Measurements from ENCODE around the gene SLC51B. TPM values are rescaled to one million over a fixed set of nuclear protein-coding genes. Genes with fewer than 3 reads are reported as not detected.

The SLC51B gene
- total RNA-seq (2013; cell fraction: nucleolus; rRNA removed) = not detected in 2 replicates
- total RNA-seq (2014; rRNA removed) (0.17 TPM in 1 of 2 replicates, not detected in the other), total RNA-seq (2014; rRNA removed; fragmentation: Illumina TruSeq; extraction: Trizol) (not detected in 2 replicates), total RNA-seq (2021) (not detected in 2 replicates), polyA plus RNA-seq (2011; rRNA removed) (0.13 TPM in 1 of 2 replicates, not detected in the other), polyA plus RNA-seq (2014; fragmentation: Illumina TruSeq; extraction: Trizol) (not detected in 2 replicates), polyA plus RNA-seq (2014; fragmentation: Nextera tagmentation; extraction: Ambion mirVana) (under 1 TPM; 0.05 to 0.13 TPM), polyA plus RNA-seq (2014; rRNA removed) (not detected in 2 replicates), polyA plus RNA-seq (2016; fragmentation: Nextera tagmentation; extraction: Ambion mirVana) (not detected), polyA minus RNA-seq (2011; rRNA and poly(A)+ RNA removed) (not detected in 2 replicates), Bru-seq, nascent RNA (percentile 9 among the genes with signal in this experiment), BruChase-seq, experiment 1, labeled RNA remaining after a 6-hour chase (percentile 10 among the genes with signal in this experiment), BruChase-seq, experiment 2, labeled RNA remaining after a 2-hour chase (not detected)
- polyA plus RNA-seq (2011; ENCODE audit: low read depth) = not detected
- 0.06 and 0.08 TPM in 2 replicates for polyA plus RNA-seq (2011; cell fraction: cytosol; rRNA removed)
- polyA plus RNA-seq (2011; cell fraction: nucleus; rRNA removed) = not detected in 2 replicates
- polyA plus RNA-seq (2012) = not detected in 2 replicates
- not detected in 2 replicates for polyA minus RNA-seq (2011; cell fraction: cytosol; rRNA and poly(A)+ RNA removed)
- not detected in 2 replicates for polyA minus RNA-seq (2011; cell fraction: nucleus; rRNA and poly(A)+ RNA removed)
- long read RNA-seq, experiment 1 = 0 reads
- long read RNA-seq, experiment 2 = 0 reads

- ChIA-PET SMC1A (ENCODE audit: uncharacterized antibody, unreplicated experiment) (interaction anchor here (4.9 kb wide), 1 partner anchor 11 kb away, joined by 28 read pairs; no protein-coding TSS in a partner anchor), RAD21 (ENCODE audit: unreplicated experiment) (interaction anchor here (0.7 to 3.3 kb wide), 2 partner anchors 11 to 90 kb away, joined by 4 to 20 read pairs; no protein-coding TSS in a partner anchor), CTCF (interaction anchor here (0.9 to 3.5 kb wide), 2 partner anchors 9 to 11 kb away, joined by 3 to 22 read pairs; no protein-coding TSS in a partner anchor), POLR2A (interaction anchor here (0.7 to 2.5 kb wide), 2 partner anchors 11 to 255 kb away, joined by 3 to 6 read pairs; no protein-coding TSS in a partner anchor)
- no TSS peak for BruUV-seq (replicated peaks)
- no peaks in the 10 kb centered on the region for H3K27me3 ChIP-seq (replicated peaks in 1 of 2; ENCODE audit: control insufficient read depth in 2 of 2, insufficient read depth in 2 of 2, low read length in 1 of 2)
- intact Hi-C loops (cut with micrococcal nuclease; ENCODE audit: unreplicated experiment) (no loop called here), in situ Hi-C loops (cut with MboI) (loop anchor here (5.0 kb wide), 1 partner anchor 252 kb away; the partner anchor contains the start of gene RNU5A-1)
- H4K20me1 ChIP-seq (ENCODE audit: control insufficient read depth, insufficient read depth) = no peaks in the 10 kb centered on the region
- H3K4me3 ChIP-seq = no peak within 1 kb of the TSS
- FAIRE-seq (no peak), DNase-seq (ENCODE audit: low read depth, low spot score) (no peak), ATAC-seq (no peak)
- H2AFZ ChIP-seq (ENCODE audit: control insufficient read depth, low read depth, low read length) = no peak within 1 kb of the TSS
- H3K79me2 ChIP-seq (ENCODE audit: control insufficient read depth, insufficient read depth, low read length) = no peaks in the 10 kb centered on the region
- no peak within 1 kb of the TSS for H3K27ac ChIP-seq (ENCODE audit: control insufficient read depth, insufficient read depth)
- no peak within 1 kb of the TSS for H3K4me2 ChIP-seq (ENCODE audit: control insufficient read depth, insufficient read depth)
- peaks cover 5% of the 10 kb centered on the region for H3K4me1 ChIP-seq (ENCODE audit: control insufficient read depth, insufficient read depth, low read length)
- no peak within 1 kb of the TSS for H3K9ac ChIP-seq (ENCODE audit: control insufficient read depth, insufficient read depth, low read length)
- no peaks in the 10 kb centered on the region for H3K9me3 ChIP-seq (replicated peaks; ENCODE audit: control insufficient read depth, insufficient read depth, low read length)
- 66% methylated on average over 7 of the region's 7 CpGs for WGBS (ENCODE audit: insufficient coverage, insufficient replicate concordance, low lambda C conversion rate, missing lambda C conversion rate)
- H3K36me3 ChIP-seq (ENCODE audit: control insufficient read depth in 2 of 2, insufficient read depth in 2 of 2, low read length in 1 of 2) = no peaks in the 10 kb centered on the region
- TF ChIP-seq SREBF2 (IDR thresholded peaks at IDR 0.05; ENCODE audit: low read length) (no peak), EZH2 (IDR thresholded peaks at IDR 0.05; ENCODE audit: borderline replicate concordance, control insufficient read depth, low read depth, low read length) (no peak), BHLHE40 (IDR thresholded peaks at IDR 0.05; ENCODE audit: borderline replicate concordance in 1 of 2, low read depth in 2 of 2, low read length in 1 of 2) (no peak), TCF7 (IDR thresholded peaks at IDR 0.05; ENCODE audit: borderline replicate concordance) (no peak), SKIL (IDR thresholded peaks at IDR 0.05; ENCODE audit: low read depth, poor library complexity, severe bottlenecking) (no peak), CUX1 (IDR thresholded peaks at IDR 0.05; ENCODE audit: insufficient replicate concordance, low read depth, low read length) (no peak), CBX3 (IDR thresholded peaks at IDR 0.05; ENCODE audit: borderline replicate concordance, low read depth) (no peak)
Measured at GRCh38 chr15:65044724-65045481, at the start of gene SLC51B. TSS of gene SLC51B (plus strand) at chr15:65045387. CDS start at chr15:65050005, 4,618 bp downstream.
